ENCODE results near the gene FXYD5.

The FXYD5 gene

GRCh38 chr19:35194012-35194984 is 39.8 kb downstream of the FXYD5 start:
- no peak for DNase-seq

- DNase-seq = no peak
Measured at GRCh38 chr19:35195830-35196229, 41.3 kb downstream of the FXYD5 start.

GRCh38 chr19:35196861-35197260 is 42.3 kb downstream of the FXYD5 start:
- DNase-seq = peak; percentile 62

GRCh38 chr19:35199481-35199880 is 44.9 kb downstream of the FXYD5 start:
- no peak for DNase-seq

- DNase-seq = no peak
Measured at GRCh38 chr19:35202722-35203688, 48.5 kb downstream of the FXYD5 start.

- DNase-seq = no peak
Measured at GRCh38 chr19:35204799-35205732, 50.5 kb downstream of the FXYD5 start.

GRCh38 chr19:35205733-35206323 is 51.3 kb downstream of the FXYD5 start:
- DNase-seq = no peak

GRCh38 chr19:35206379-35206778 is 51.8 kb downstream of the FXYD5 start:
- no peak for DNase-seq

GRCh38 chr19:35206855-35207254 is 52.3 kb downstream of the FXYD5 start:
- DNase-seq = no peak

- DNase-seq = no peak
Measured at GRCh38 chr19:35207391-35207871, 52.9 kb downstream of the FXYD5 start.

GRCh38 chr19:35208121-35208520 is 53.6 kb downstream of the FXYD5 start:
- DNase-seq = no peak

- no peak for DNase-seq
Measured at GRCh38 chr19:35209646-35210045, 55.1 kb downstream of the FXYD5 start.

- DNase-seq = no peak
Measured at GRCh38 chr19:35211545-35212230, 57.2 kb downstream of the FXYD5 start.

GRCh38 chr19:35212241-35212640 is 57.7 kb downstream of the FXYD5 start:
- no peak for DNase-seq

GRCh38 chr19:35213663-35214632 is 59.4 kb downstream of the FXYD5 start:
- DNase-seq = peak; percentile 75

- no peak for DNase-seq
Measured at GRCh38 chr19:35214766-35215422, 60.4 kb downstream of the FXYD5 start.

GRCh38 chr19:35216016-35216832 is 61.7 kb downstream of the FXYD5 start:
- no peak for DNase-seq
